ENCODE data around the gene TMEM256. TPM values are rescaled to one million over a fixed set of nuclear protein-coding genes. Genes with fewer than 3 reads are reported as not detected.

The TMEM256 gene
- total and polyA plus RNA-seq, 2 of the 8 experiments (the other 6 are each of a cell fraction or from before 2014, with no cell fraction given): 97.0 to 350 TPM

GRCh38 chr17:7382901-7383300, 21.0 kb downstream of the TMEM256 start:
- no peak overlapping the region; the same call in 1 of the 2 replicates for H2BK12ac ChIP-seq (ENCODE audit: low read depth, low read length)
- no peak overlapping the region for H3K4ac ChIP-seq (replicated peaks; ENCODE audit: insufficient read length, low read depth, low read length)
- no peak overlapping the region for H3K23ac ChIP-seq (ENCODE audit: insufficient read length)
- H4K8ac ChIP-seq (ENCODE audit: extremely low read depth, insufficient read depth, low read length): no peak overlapping the region
- H4K20me1 ChIP-seq (replicated peaks in 1 of 2; ENCODE audit: control insufficient read depth in 1 of 2, insufficient read depth in 2 of 2, low read length in 2 of 2): peaks cover 0 to 10% of the 10 kb centered on the region in 2 experiments
- no peak for FAIRE-seq
- no peak overlapping the region for H2AFZ ChIP-seq (ENCODE audit: low read length)
- H3K14ac ChIP-seq (ENCODE audit: insufficient read length): no peak overlapping the region
- H3K4me2 ChIP-seq (ENCODE audit: insufficient read depth in 1 of 2, low read depth in 2 of 2, low read length in 2 of 2): no peak overlapping the region; a peak in 1 of 4 replicates
- H3K79me2 ChIP-seq (ENCODE audit: control insufficient read depth in 1 of 2, insufficient read depth in 2 of 2, low read length in 2 of 2): no peaks in the 10 kb centered on the region
- H3K27ac ChIP-seq (ENCODE audit: low read depth, low read length): no peak overlapping the region
- H4K5ac ChIP-seq (ENCODE audit: insufficient read length, low read depth, low read length): no peak overlapping the region
- no peak overlapping the region for H2BK20ac ChIP-seq (ENCODE audit: low read length)
- peaks cover 12% of the 10 kb centered on the region; the same call in 1 of the 2 replicates for H3K23me2 ChIP-seq (ENCODE audit: low read depth, low read length)
- CTCF ChIA-PET (ENCODE audit: partially characterized antibody): interaction anchor here (0.8 to 1.9 kb wide), 7 partner anchors 10 to 120 kb away, joined by 3 to 7 read pairs (median 6); no protein-coding TSS in a partner anchor
- no peak overlapping the region for H2BK15ac ChIP-seq (ENCODE audit: low read length)
- H3K56ac ChIP-seq (replicated peaks; ENCODE audit: insufficient read length, low read depth, low read length): no peak overlapping the region
- no peak overlapping the region for H3K18ac ChIP-seq (ENCODE audit: extremely low read depth, low read length)
- H4K91ac ChIP-seq (replicated peaks; ENCODE audit: insufficient read length, low read length): no peak overlapping the region
- peaks cover 3% of the 10 kb centered on the region; the same call in 1 of the 2 replicates for H3K79me1 ChIP-seq (ENCODE audit: low read depth, low read length)
- H3K4me1 ChIP-seq (replicated peaks in 1 of 4; ENCODE audit: control insufficient read depth in 3 of 4, insufficient read depth in 4 of 4, low read length in 3 of 4): peaks cover 0 to 17% (median 10%) of the 10 kb centered on the region in 4 experiments; a peak in 6 of 7 replicates
- WGBS, 2 experiments (ENCODE audit: extremely low coverage in 1 of 2, insufficient coverage in 1 of 2, insufficient read length in 1 of 2, insufficient replicate concordance in 2 of 2, low coverage in 1 of 2, low lambda C conversion rate in 2 of 2, missing lambda C conversion rate in 1 of 2): 90% methylated on average over 10 of the region's 10 CpGs; no CpG with 5 or more reads in 1 of the 2 experiments
- H2AK5ac ChIP-seq (ENCODE audit: low read depth, low read length): no peak overlapping the region
- H3K27me3 ChIP-seq (replicated peaks in 1 of 4; ENCODE audit: control insufficient read depth in 3 of 4, extremely low read depth in 1 of 4, insufficient read depth in 3 of 4, low read length in 3 of 4): peaks cover 0 to 39% (median 29%) of the 10 kb centered on the region in 4 experiments; a peak in 6 of 7 replicates
- H3K9ac ChIP-seq (replicated peaks in 1 of 4; ENCODE audit: extremely low read depth in 1 of 4, low read depth in 3 of 4, low read length in 3 of 4): no peak overlapping the region
- no peak for DNase-seq (ENCODE audit: low read depth in 1 of 2, low spot score in 2 of 2)
- H2BK120ac ChIP-seq (replicated peaks; ENCODE audit: low read depth, low read length): no peak overlapping the region
- H3K36me3 ChIP-seq (ENCODE audit: control insufficient read depth in 2 of 4, insufficient read depth in 4 of 4, low read length in 3 of 4): peaks cover 0 to 2% (median 0%) of the 10 kb centered on the region in 4 experiments; a peak in 1 of 8 replicates
- POLR2A ChIA-PET (ENCODE audit: partially characterized antibody): interaction anchor here (0.8 to 3.7 kb wide), 13 partner anchors 11 to 148 kb away, joined by 3 to 16 read pairs (median 4); partner anchors contain the start of genes DVL2, PLSCR3 and ZBTB4
- no peak overlapping the region for H3K4me3 ChIP-seq (ENCODE audit: extremely low read depth in 1 of 4, insufficient read depth in 2 of 4, low read depth in 3 of 4, low read length in 4 of 4)
- H3K9me3 ChIP-seq (ENCODE audit: insufficient read depth in 2 of 2, low read depth in 1 of 2, low read length in 1 of 2): peaks cover 0 to 7% of the 10 kb centered on the region in 2 experiments; a peak in 1 of 4 replicates
- no peak overlapping the region for H2BK5ac ChIP-seq (ENCODE audit: low read depth, low read length)
- TF ChIP-seq NRF1 (IDR thresholded peaks at IDR 0.05; ENCODE audit: low read depth, low read length) (no peak), CREB1 (IDR thresholded peaks at IDR 0.05) (no peak), HDAC6 (IDR thresholded peaks at IDR 0.05; ENCODE audit: low read depth, low read length) (no peak), KDM4A (IDR thresholded peaks at IDR 0.05; ENCODE audit: low read depth, low read length, severe bottlenecking) (no peak), JUND (IDR thresholded peaks at IDR 0.05; ENCODE audit: low read length) (no peak), ATF3 (IDR thresholded peaks at IDR 0.05; ENCODE audit: insufficient read depth, low read depth, low read length) (no peak), CTCF (IDR thresholded peaks at IDR 0.05; ENCODE audit: control extremely low read depth in 1 of 3, insufficient read depth in 1 of 3, low read depth in 1 of 3, low read length in 3 of 3) (no peak), ASH2L (IDR thresholded peaks at IDR 0.05; ENCODE audit: low read length) (no peak), EGR1 (IDR thresholded peaks at IDR 0.05; ENCODE audit: borderline replicate concordance, low read depth, low read length) (no peak)

Measured in H1 (cell line).